ENCODE measurements around the gene STK16. TPM values are rescaled to one million over a fixed set of nuclear protein-coding genes. Genes with fewer than 3 reads are reported as not detected.

STK16 gene
- total and polyA plus RNA-seq, 2 of the 13 experiments (the other 11 are each of a cell fraction or from before 2014, with no cell fraction given) = 28.0 to 50.9 TPM

- no peak for TF ChIP-seq ZBTB40 (IDR thresholded peaks at IDR 0.05)
- TF ChIP-seq ZBTB40 (CRISPR knock-in tag; IDR thresholded peaks at IDR 0.05) = peak; percentile 62; the same call in 1 of the 2 replicates
- TF ChIP-seq MIER2 (CRISPR knock-in tag; IDR thresholded peaks at IDR 0.05) = peak; percentile 38; the same call in 1 of the 2 replicates
- no peak for TF ChIP-seq ARID2 (CRISPR knock-in tag; IDR thresholded peaks at IDR 0.05; ENCODE audit: borderline replicate concordance)
- TF ChIP-seq TOPORS (CRISPR knock-in tag; IDR thresholded peaks at IDR 0.05) = peak; percentile 67; the same call in 1 of the 2 replicates
- TF ChIP-seq ZNF253 (CRISPR knock-in tag; IDR thresholded peaks at IDR 0.05; ENCODE audit: borderline replicate concordance) = peak; percentile 72; the same call in 1 of the 2 replicates
- TF ChIP-seq ZBTB49 (CRISPR knock-in tag; IDR thresholded peaks at IDR 0.05; ENCODE audit: borderline replicate concordance) = no peak
- peak; percentile 93; the same call in 1 of the 2 replicates for TF ChIP-seq ZBED4 (CRISPR knock-in tag; IDR thresholded peaks at IDR 0.05; ENCODE audit: borderline replicate concordance)
- TF ChIP-seq DNMT1 (CRISPR knock-in tag; IDR thresholded peaks at IDR 0.05) = peak; percentile 12; the same call in 1 of the 2 replicates
- no peak for TF ChIP-seq GPN1 (CRISPR knock-in tag; IDR thresholded peaks at IDR 0.05; ENCODE audit: borderline replicate concordance)
- TF ChIP-seq MYC (CRISPR knock-in tag; IDR thresholded peaks at IDR 0.05; ENCODE audit: borderline replicate concordance) = peak; percentile 87
- peak; percentile 87; the same call in 1 of the 2 replicates for TF ChIP-seq TSC22D2 (CRISPR knock-in tag; IDR thresholded peaks at IDR 0.05; ENCODE audit: borderline replicate concordance)
Measured at GRCh38 chr2:219279151-219279915, 34.1 kb downstream of the STK16 start, which contains the start of gene DNAJB2 (continued).
